Transverse colon (tissue), 4 donors: Measurements from ENCODE around the gene ALG3. TPM values are rescaled to one million over a fixed set of nuclear protein-coding genes. Genes with fewer than 3 reads are reported as not detected.

Experiments used
- DNase-seq: peaks from one replicate; pipeline ENCODE4 v3.0.0-alpha.2; 2019
- H3K27ac ChIP-seq, 4 donors: fragments of 200-600 bp; sonication (generic); 2 replicates each; pipeline ENCODE4 v1.5.1; 2016 to 2018; ENCODE audit warnings: inconsistent platforms in 4 of 4
- H3K27me3 ChIP-seq: fragments of 200-600 bp; sonication (generic); 2 replicates; pipeline ENCODE4 v1.5.1; 2017; ENCODE audit warnings: inconsistent platforms
- H3K36me3 ChIP-seq, 4 donors: fragments of 200-600 bp; sonication (generic); 2 replicates each; pipeline ENCODE4 v1.5.1; 2017 to 2019; ENCODE audit warnings: inconsistent platforms in 4 of 4
- H3K4me1 ChIP-seq, 4 donors: fragments of 200-600 bp; sonication (generic); 2 replicates each; pipeline ENCODE4 v1.5.1; 2017 to 2020; ENCODE audit warnings: inconsistent platforms in 4 of 4
- H3K4me3 ChIP-seq, 4 donors: fragments of 200-600 bp; sonication (generic); 1 replicate in 1 of 4; 2 replicates in 3 of 4; pipeline versions ENCODE4 v1.5.1 to v1.6.1; 2017 to 2019; ENCODE audit warnings: inconsistent platforms in 4 of 4
- H3K9me3 ChIP-seq, 2 donors: fragments of 200-600 bp; sonication (generic); 2 replicates each; pipeline ENCODE4 v1.5.1; 2017 to 2019; ENCODE audit warnings: inconsistent platforms in 2 of 2
- CTCF ChIP-seq, 5 experiments: fragments of 200-600 bp in 3 of 5; fragments of 450-650 bp in 2 of 5; sonication (generic) in 3 of 5; IDR thresholded peaks; 1 replicate in 2 of 5; 2 replicates in 3 of 5; pipeline ENCODE4 v1.5.1; 2016 to 2017; ENCODE audit warnings: antibody characterized with exemption in 5 of 5, inconsistent platforms in 3 of 5, mild to moderate bottlenecking in 2 of 5, moderate library complexity in 1 of 5
- EP300 ChIP-seq: sonication (generic); formaldehyde crosslinking; IDR thresholded peaks from one replicate; pipeline ENCODE4 v1.6.1; 2017; ENCODE audit warnings: antibody characterized with exemption, low read depth
- POLR2A ChIP-seq: fragments of 450-650 bp; IDR thresholded peaks from one replicate; pipeline ENCODE4 v1.6.1; 2016; ENCODE audit warnings: antibody characterized with exemption, mild to moderate bottlenecking, moderate library complexity
- POLR2AphosphoS5 ChIP-seq, 3 donors: sonication (generic); formaldehyde crosslinking; IDR thresholded peaks; one replicate each; pipeline ENCODE4 v1.6.1; 2016; ENCODE audit warnings: antibody characterized with exemption in 3 of 3
- WGBS, 2 donors: methylation state at CpG; one replicate each; pipeline ENCODE4 v1.1.5; 2018; ENCODE audit warnings: low coverage in 1 of 2; 5-methylcytosine and 5-hydroxymethylcytosine counted together
- in situ Hi-C, 4 donors: fragments of 200-750 bp; cut with MboI; loops; one replicate each; pipeline versions ENCODE4 v1.15.0 to v1.15.1; 2017; ENCODE audit warnings: low sequenced_read_pairs in 3 of 4, low pct_ligation_motif_present in 1 of 4, low pct_unique_long_range_greater_than_20kb in 1 of 4
- intact Hi-C: fragments of 100-400 bp; cut with DNase I; formaldehyde crosslinking; loops from one replicate; pipeline ENCODE4 v1.15.1; 2023; ENCODE audit warnings: low total_unique reads
- total RNA-seq, 4 donors: library from RNA; depleted of rRNA; stranded (reverse); fragments of >200 nt; gene quantifications; one replicate each; pipeline ENCODE4 v1.1.0, GENCODE V29; 2016

Gene ALG3
- total RNA-seq, 4 donors from 2014 or later: 37.3 to 67.3 (median 52.2) TPM

- Histone ChIP-seq H3K9me3 (no peaks in the 10 kb centered on the region), H3K27me3 (peaks cover 41% of the 10 kb centered on the region), H3K4me1 (peaks cover 9 to 26% (median 24%) of the 10 kb centered on the region in 4 donors), H3K4me3 (no peak overlapping the region), H3K36me3 (no peaks in the 10 kb centered on the region), H3K27ac (no peak overlapping the region)
- DNase-seq: no peak
- TF ChIP-seq CTCF (IDR thresholded peaks at IDR 0.05) (no peak), EP300 (no peak), POLR2AphosphoS5 (IDR thresholded peaks at IDR 0.05) (no peak), POLR2A (no peak)
- intact Hi-C loops (no loop called here), in situ Hi-C loops (loop anchor here in 1 of 4 donors (25.0 kb wide), 1 partner anchor 370 kb away; the partner anchor contains the start of gene PARL)
- WGBS, 2 donors: 84 to 94% methylated on average over 5 to 23 of the region's 23 CpGs
Measured at GRCh38 chr3:184257083-184257915, 8.5 kb upstream of the ALG3 start.

GRCh38 chr3:184255291-184256039 is 6.7 kb upstream of the ALG3 start:
- intact Hi-C loops (no loop called here), in situ Hi-C loops (loop anchor here in 1 of 4 donors (25.0 kb wide), 1 partner anchor 368 kb away; the partner anchor contains the start of gene PARL)
- Histone ChIP-seq H3K27ac (no peak overlapping the region), H3K27me3 (peaks cover 25% of the 10 kb centered on the region), H3K4me1 (peaks cover 0 to 13% (median 10%) of the 10 kb centered on the region in 4 donors), H3K36me3 (no peaks in the 10 kb centered on the region), H3K9me3 (no peaks in the 10 kb centered on the region), H3K4me3 (no peak overlapping the region)
- TF ChIP-seq POLR2AphosphoS5 (IDR thresholded peaks at IDR 0.05) (no peak), POLR2A (no peak), CTCF (IDR thresholded peaks at IDR 0.05) (no peak)
- no peak for DNase-seq
- WGBS, 2 donors: 96% methylated on average over 3 of the region's 3 CpGs; no CpG with 5 or more reads in 1 of the 2 donors

GRCh38 chr3:184250167-184250828 is 1.5 kb upstream of the ALG3 start:
- H3K9me3 ChIP-seq: no peaks in the 10 kb centered on the region
- peak; percentile 95 for DNase-seq
- peak overlapping the region; percentile 42 to 89 (median 66) for H3K4me3 ChIP-seq
- H3K27me3 ChIP-seq: no peaks in the 10 kb centered on the region
- intact Hi-C loops (no loop called here), in situ Hi-C loops (loop anchor here in 1 of 4 donors (25.0 kb wide), 1 partner anchor 363 kb away; the partner anchor contains the start of gene PARL)
- TF ChIP-seq POLR2A: no peak
- peak; percentile 87 to 95 (median 92) for TF ChIP-seq CTCF (IDR thresholded peaks at IDR 0.05)
- no peak for TF ChIP-seq EP300
- TF ChIP-seq POLR2AphosphoS5 (IDR thresholded peaks at IDR 0.05): peak in 1 of 3 donors; percentile 12
- peak overlapping the region; percentile 82 to 89 (median 88) for H3K27ac ChIP-seq
- peaks cover 10 to 19% (median 15%) of the 10 kb centered on the region in 4 donors for H3K4me1 ChIP-seq
- H3K36me3 ChIP-seq: peaks cover 0 to under 1% (median 0%) of the 10 kb centered on the region in 4 donors
- WGBS, 2 donors: 14 to 31% methylated on average over 9 to 20 of the region's 20 CpGs
